Kidney capillary endothelial cell (primary cell): ENCODE measurements around the gene ADGRD1.
A peak's percentile ranks its signal among the peaks of the same experiment; 100 is the strongest.

Source experiments
- DNase-seq: peaks from one replicate; pipeline ENCODE4 v3.0.0-alpha.2; 2018; ENCODE audit warnings: low spot score

ADGRD1 gene

GRCh38 chr12:131043401-131043871 is 89.7 kb downstream of the ADGRD1 start:
- no peak for DNase-seq

DNA sequence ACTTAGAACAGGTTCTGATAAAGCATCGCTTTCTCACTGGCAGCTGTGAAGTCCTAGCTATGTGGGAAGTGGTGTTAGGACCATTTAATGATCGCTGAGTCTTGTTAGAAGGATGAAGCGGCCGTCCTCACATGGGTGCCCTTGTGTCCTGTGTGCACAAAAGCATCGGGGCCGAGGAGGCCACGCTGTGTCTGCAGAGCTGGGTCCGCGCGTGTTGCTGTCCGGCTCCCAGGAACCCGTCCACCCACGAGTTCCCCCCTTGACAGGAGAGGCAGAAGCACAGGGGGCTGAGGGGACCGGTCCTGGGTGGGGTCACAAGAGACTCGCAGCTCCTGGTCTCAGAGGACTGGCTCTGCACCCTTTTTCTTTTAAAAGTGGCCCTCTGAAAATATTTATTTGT is 90.4 kb downstream of the ADGRD1 start:
- no peak for DNase-seq

DNA sequence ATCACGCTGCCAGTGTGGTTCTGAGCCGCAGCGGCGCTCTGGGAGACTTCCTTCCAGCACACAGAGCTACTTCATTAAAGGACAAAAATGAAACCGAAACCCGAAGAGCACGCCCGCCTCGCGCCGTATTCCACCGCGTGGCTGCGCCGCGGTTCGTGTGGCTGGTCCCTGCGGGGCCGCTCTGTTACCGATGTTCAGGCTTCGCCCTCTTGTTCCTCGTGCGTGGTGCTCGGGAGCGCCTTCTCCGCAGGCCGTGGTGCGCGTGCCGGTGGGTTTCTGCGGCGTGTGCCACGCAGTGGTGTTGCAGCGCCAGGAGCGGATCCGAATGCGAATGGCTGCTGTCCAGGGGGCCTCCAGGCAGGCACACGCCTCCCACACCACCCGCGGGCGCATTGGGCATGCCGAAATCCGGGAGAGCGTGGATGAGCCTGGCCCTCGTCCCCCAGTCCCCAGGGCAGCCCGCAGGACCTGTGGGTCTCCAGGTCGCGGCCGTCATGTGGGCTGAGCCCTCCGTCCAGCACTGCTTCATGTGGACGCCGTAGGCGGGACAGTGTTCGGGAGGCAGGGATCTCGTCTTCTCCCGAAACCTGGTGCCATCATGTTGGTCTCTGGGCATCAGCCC is 91.2 kb downstream of the ADGRD1 start:
- DNase-seq, result no peak

DNA sequence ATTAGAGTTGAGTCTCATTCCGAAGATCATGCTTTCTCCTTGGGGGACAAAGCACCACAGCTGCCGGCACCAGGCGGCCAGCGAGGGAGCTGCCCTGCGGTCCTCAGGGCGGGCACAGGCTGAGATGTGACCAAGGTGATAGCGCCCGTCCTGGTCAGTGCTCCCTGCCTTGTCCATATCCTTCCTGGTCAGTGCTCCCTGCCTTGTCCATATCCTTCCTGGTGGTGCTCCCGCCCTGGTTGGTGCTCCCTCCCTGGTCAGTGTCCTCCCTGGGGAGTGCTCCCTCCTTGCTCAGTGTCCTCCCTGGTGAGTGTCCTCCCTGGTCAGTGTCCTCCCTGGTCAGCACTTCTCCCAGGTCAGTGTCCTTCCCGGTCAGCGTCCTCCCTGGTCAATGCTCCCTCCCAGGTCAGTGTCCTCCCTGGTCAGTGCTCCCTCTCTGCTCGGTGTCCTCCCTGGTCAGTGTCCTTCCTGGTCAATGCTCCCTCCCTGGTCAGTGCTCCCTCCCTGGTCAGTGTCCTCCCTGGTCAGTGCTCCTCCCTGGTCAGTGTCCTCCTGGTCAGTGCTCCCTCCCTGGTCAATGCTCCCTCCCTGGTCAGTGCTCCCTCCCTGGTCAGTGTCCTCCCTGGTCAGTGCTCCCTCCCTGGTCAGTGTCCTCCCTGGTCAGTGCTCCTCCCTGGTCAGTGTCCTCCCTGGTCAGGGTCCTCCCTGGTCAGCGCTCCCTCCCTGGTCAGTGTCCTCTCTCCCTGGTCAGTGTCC is 92.2 kb downstream of the ADGRD1 start:
- DNase-seq, result no peak

DNA sequence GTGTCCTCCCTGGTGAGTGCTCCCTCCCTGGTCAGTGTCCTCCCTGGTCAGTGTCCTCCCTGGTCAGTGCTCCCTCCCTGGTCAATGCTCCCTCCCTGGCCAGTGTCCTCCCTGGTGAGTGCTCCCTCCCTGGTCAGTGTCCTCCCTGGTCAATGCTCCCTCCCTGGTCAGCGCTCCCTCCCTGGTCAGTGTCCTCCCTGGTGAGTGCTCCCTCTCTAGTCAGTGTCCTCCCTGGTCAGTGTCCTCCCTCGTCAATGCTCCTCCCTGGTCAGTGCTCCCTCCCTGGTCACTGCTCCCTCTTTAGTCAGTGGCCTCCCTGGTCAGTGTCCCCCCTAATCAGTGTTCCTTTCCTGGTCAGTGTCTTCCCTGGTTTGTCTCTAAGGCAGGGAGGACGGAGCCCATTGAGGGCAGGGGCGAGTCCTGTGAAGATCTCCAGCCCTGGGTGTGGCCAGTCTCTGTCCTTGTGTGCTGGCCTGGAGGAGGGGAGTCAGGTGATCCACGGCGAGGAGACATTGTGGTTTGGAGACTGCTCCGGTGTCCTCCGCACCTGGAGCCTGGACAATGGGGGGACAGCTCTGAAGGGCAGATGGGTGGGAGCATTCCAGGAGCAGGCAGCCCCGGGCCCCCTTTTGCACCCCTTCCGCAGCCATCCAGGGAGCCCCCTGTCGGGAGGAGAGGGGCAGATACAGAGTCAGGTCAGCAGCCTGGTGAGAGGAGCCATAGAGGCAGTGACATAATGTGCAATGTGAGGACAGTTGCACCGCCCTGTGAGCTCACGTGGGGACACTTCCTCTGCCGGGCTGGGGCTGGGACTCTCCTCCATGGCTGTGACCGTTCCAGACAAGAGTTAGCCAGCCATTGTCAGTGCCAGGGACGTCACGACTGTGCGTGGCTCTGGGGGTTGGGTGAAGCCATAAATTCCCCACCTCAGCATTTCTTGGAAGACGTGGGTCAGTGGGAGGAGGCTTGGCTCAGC is 93.4 kb downstream of the ADGRD1 start:
- peak; percentile 10 for DNase-seq

- DNase-seq, result no peak
These were observed 94.3 kb downstream of the ADGRD1 start for GRCh38 chr12:131047789-131048610.

- DNase-seq, result no peak
These were observed 94.9 kb downstream of the ADGRD1 start for GRCh38 chr12:131048611-131048990.

DNA sequence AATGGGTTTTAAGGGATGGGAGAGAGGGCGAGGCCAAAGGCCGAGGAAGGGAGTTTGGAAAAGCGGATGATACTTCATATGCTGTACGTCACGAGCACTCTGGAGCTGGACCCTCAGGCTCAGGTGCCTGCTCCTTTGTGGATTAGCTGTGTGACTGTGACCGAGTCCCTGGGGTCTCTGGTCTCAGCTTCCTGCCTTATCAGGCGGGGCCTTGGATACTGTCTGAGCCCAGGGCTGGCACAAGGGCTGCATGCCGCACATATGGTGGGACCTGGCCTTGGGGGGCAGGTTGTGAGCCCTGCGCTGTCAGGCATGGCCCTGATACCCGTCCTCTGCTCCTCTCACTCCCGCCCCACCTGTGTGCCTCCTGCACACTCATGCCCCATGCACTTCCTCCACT is 95.3 kb downstream of the ADGRD1 start:
- DNase-seq, result no peak

DNA sequence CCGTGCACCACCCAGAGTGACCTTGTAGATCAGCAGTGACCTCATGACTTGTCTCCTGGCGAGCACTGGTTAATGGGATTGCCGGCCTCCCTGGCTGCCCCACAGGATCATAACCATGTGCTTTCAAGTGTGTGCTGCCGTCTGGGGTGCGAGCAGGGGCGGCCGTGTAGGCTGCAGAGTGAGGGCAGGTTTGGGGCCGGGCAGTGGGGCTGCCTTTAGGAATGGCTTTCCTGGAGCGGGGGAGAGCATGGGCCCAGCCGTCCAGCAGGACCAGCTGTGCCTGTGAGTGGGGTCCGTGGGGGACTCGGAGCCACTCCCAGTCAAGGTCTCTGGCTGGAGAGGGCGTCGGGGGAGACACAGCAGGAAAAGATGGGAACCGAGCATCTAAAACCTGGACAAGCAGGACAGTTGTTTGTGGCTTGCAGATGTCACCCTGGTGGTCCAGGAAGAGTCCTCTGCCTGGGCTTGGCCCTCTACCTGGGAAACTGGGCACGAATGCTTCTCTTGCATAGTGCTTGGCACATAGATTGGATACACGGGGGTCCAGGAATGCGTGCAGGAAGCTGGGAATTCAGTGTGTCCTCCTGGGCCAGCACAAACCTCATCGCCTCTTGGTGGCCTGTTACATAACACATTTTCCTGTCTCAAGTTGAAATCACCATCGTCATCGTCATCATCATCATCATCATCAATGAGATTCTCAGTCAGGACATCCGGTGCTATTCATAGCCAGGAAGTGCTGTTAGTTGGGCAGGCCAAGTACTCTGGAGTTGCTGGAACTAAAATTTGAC is 96.0 kb downstream of the ADGRD1 start:
- peak; percentile 67 for DNase-seq

DNA sequence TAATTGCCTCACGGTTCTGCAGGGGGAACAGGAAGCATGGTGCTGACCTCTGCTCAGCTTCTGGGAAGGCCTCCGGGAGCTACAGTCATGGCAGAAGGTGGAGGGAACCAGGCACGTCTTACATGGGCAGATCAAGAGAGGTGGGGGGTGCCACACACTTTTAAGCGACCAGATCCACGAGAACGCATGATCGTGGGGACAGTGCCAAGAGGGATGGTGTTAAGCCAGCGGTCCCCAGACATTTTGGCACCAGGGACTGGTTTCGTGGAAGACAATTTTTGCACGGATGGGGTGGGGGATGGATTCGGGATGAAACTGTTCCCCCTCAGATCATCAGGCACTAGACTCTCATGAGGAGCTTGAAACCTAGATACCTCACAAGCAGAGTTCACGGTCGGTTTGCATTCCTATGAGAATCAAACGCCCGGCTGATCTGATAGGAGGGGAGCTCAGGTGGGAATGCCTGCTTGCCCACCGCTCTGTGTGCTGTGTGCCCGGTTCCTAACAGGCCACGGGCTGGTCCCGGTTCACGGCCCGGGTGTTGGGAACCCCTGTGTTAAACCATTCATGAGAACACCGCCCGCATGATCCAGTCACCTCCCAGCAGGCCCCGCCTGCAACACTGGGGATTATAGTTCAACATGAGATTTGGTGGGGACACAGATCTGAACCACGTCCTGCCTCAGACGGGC is 96.9 kb downstream of the ADGRD1 start:
- DNase-seq, result no peak

DNA sequence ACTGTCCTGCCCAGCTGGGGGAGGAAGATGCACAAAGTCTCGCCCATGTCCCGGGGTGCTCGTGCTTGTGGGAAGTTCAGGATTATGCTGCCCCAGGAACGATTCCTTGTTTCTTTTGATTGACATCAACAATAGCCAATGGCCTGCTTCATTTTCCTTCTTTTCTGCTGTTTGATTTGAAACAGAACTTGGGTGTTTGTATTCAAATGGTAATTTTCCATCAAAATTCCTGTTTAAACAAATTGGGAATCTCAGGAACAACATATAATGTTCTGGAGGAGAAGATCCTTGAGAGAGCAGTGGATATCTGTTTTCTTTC is 97.4 kb downstream of the ADGRD1 start:
- DNase-seq, result no peak

DNA sequence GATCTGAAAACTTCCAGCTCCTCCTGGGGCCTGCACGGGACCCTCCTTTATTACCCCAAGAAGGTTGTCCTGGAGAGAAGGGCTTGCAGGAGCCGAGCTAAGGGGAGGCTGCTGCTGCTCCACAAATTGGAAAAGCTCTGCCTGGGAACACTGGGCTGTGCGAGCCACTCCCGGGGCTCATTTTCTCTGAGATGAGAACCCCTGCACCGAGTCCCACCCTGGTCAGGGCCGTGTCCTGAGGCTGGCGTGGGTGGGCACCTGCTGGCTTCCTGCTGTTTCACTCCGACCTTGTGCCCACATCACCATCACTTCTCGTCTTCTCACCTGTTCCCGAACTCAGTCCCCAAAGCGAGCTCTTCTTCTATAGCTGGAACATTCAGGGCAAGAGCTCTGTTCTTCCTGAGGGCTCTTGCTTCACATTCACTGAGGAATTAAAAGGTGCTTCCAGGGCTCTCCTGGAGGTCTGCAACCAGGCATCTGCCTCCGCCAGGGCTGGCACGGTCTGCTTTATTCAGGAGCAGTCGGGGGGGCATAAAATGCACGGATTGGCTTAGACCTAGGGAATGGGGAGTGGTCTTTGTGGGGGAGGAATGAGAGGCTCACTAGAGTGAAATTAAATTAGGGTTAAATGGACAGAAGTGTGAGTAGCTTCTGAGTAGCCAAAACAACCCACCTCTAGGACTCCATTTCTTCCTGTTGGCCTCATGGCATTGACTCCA is 98.5 kb downstream of the ADGRD1 start:
- no peak for DNase-seq

DNA sequence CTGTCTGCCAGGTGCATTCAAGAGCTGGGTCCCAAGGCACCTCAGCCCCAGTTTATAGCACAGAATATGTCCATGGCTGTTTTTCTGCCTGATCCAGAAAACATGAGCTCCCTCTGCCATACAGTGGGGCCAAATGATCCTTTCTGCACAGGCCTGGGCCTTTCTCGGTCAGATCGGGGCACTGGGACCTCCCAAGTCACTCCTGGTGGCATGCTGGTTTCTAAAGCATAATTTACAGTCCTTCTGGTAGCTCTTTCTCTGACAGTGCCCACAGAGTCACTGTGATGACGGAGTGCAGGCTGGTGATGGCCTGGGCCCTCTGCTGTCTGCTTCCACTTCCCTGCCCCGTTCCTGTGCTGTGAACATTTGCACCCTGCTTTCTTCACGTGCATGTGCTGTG is 99.2 kb downstream of the ADGRD1 start:
- DNase-seq, result no peak

- DNase-seq, result no peak
These were observed 99.9 kb downstream of the ADGRD1 start for GRCh38 chr12:131053567-131053966.

GRCh38 chr12:131054345-131055092 is 100.8 kb downstream of the ADGRD1 start:
- DNase-seq, result no peak

- no peak for DNase-seq
These were observed 101.4 kb downstream of the ADGRD1 start for GRCh38 chr12:131055093-131055465.

DNA sequence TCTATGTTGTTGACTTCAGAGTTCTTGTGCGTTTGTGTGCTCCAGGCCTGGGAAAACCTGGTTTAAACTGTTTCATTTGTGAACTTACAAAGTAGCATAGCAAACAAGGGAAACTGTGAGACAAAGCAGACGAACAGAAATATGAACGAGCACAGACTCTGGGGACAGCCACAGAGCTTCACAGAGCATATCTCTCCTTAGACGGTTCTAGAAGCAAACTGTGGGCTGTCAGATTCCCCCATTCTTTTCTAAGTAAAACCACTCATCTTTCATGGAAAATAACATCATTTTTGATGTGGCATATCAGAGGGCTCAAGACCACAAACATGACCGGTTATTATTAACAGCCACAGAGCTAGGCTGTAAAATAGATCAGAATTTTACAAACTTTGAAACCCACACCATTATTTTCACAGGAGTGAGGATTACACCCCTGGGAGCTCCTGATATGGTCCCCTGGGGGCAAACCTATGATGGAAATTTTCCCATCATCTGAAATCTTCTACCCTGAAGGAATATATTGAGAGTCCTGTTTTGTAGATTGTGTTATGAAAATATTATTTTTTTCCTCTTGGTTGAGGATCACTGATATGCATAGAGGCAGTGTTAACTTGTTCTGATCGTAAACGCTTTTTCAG is 102.0 kb downstream of the ADGRD1 start:
- no peak for DNase-seq

DNA sequence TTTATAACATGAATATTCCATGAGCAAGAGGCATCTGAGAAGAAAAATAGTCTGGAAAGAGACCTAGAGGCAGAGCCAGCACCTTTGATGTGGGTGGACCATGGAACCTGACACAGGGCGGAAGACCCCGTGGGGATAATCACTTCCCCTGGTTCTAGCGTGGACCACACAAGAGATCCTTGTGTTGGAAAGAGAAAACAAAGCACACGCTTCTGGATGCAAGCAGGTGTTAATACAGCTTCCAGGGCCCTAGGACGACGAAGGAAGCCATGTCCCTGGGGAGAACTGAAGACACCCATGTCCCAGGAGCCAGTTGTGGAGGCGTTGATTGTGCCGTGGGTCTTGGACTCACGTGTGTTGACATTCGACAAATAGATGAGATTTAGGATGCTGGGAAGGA is 102.9 kb downstream of the ADGRD1 start:
- DNase-seq, result no peak
